Esophagus squamous epithelium (tissue), 4 donors: ENCODE measurements around the gene AGBL1.

Experiments
- CTCF ChIP-seq, 6 experiments: fragments of 450-650 bp in 4 of 6; fragments of 200-600 bp in 2 of 6; sonication (generic) in 2 of 6; IDR thresholded peaks; one replicate each; pipeline ENCODE4 v1.5.1; 2016 to 2019; ENCODE audit warnings: antibody characterized with exemption in 6 of 6, mild to moderate bottlenecking in 4 of 6, moderate library complexity in 4 of 6
- POLR2A ChIP-seq, 4 donors: fragments of 450-650 bp; IDR thresholded peaks; one replicate each; pipeline ENCODE4 v1.6.1; 2017; ENCODE audit warnings: antibody characterized with exemption in 4 of 4, mild to moderate bottlenecking in 4 of 4, moderate library complexity in 3 of 4

DNA sequence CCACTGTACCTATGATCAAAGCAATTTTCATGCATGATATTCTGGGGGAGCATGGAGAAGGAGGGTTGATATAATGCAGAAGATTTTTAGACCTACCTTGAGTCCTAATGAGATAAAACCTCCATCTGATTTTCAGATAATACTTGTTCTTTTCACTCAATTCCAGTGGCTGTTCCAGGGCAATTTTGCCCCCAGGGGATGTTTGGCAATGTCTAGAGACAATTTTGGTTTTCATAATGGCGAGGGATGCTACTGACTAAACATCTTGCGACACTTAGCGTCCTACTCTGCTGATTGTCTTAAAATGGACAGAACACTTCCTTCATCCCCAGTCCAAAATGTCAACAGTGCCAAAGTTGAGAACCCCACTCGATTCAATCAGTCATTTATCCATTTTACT is 26.6 kb downstream of the AGBL1 start:
- TF ChIP-seq POLR2A (IDR thresholded peaks at IDR 0.05) (no peak), CTCF (IDR thresholded peaks at IDR 0.05) (no peak)
